ENCODE results near the gene ABCC1.
"Not testable (repeated sequence)": the region's sequence is repeated elsewhere in the genome, so short reads cannot be mapped to it uniquely, and the experiment has no call there.

ABCC1 gene

GRCh38 chr16:16082255-16082654 lies 132.8 kb downstream of the ABCC1 start:
- DNase-seq (ENCODE audit: low read depth in 3 of 3) = no peak

- DNase-seq (ENCODE audit: low read depth in 3 of 3) = peak in 1 of 3 experiments; percentile 11
Observed at GRCh38 chr16:16083421-16084156, 134.2 kb downstream of the ABCC1 start.

- DNase-seq (ENCODE audit: low read depth in 3 of 3) = no peak
Observed at GRCh38 chr16:16084874-16085273, 135.5 kb downstream of the ABCC1 start.

- no peak for DNase-seq (ENCODE audit: low read depth in 3 of 3)
Observed at GRCh38 chr16:16086653-16087446, 137.4 kb downstream of the ABCC1 start.

- no peak for DNase-seq (ENCODE audit: low read depth in 3 of 3)
Observed at GRCh38 chr16:16090238-16090637, 140.8 kb downstream of the ABCC1 start.

GRCh38 chr16:16092925-16093627 lies 143.7 kb downstream of the ABCC1 start:
- no peak for DNase-seq (ENCODE audit: low read depth in 3 of 3)

GRCh38 chr16:16093628-16094332 lies 144.4 kb downstream of the ABCC1 start:
- DNase-seq (ENCODE audit: low read depth in 3 of 3) = no peak

- DNase-seq (ENCODE audit: low read depth in 3 of 3) = no peak
Observed at GRCh38 chr16:16095646-16096045, 146.2 kb downstream of the ABCC1 start.

- no peak for DNase-seq (ENCODE audit: low read depth in 3 of 3)
Observed at GRCh38 chr16:16096121-16096857, 146.9 kb downstream of the ABCC1 start.

GRCh38 chr16:16096858-16097213 lies 147.4 kb downstream of the ABCC1 start:
- DNase-seq (ENCODE audit: low read depth in 3 of 3) = no peak

GRCh38 chr16:16099320-16099719 lies 149.9 kb downstream of the ABCC1 start:
- no peak for DNase-seq (ENCODE audit: low read depth in 3 of 3)

GRCh38 chr16:16100631-16101030 lies 151.2 kb downstream of the ABCC1 start:
- no peak for DNase-seq (ENCODE audit: low read depth in 3 of 3)

GRCh38 chr16:16101585-16101984 lies 152.2 kb downstream of the ABCC1 start:
- DNase-seq (ENCODE audit: low read depth in 3 of 3) = no peak

GRCh38 chr16:16102738-16103137 lies 153.3 kb downstream of the ABCC1 start:
- DNase-seq (ENCODE audit: low read depth in 3 of 3) = no peak

GRCh38 chr16:16104132-16104803 lies 154.9 kb downstream of the ABCC1 start:
- DNase-seq (ENCODE audit: low read depth in 3 of 3) = not testable (repeated sequence)

GRCh38 chr16:16104804-16105141 lies 155.4 kb downstream of the ABCC1 start:
- DNase-seq (ENCODE audit: low read depth in 3 of 3) = not testable (repeated sequence)

GRCh38 chr16:16105646-16106045 lies 156.2 kb downstream of the ABCC1 start:
- no peak for DNase-seq (ENCODE audit: low read depth in 3 of 3)

- DNase-seq (ENCODE audit: low read depth in 3 of 3) = no peak
Observed at GRCh38 chr16:16106466-16106865, 157.1 kb downstream of the ABCC1 start.

GRCh38 chr16:16107839-16108238 lies 158.4 kb downstream of the ABCC1 start:
- no peak for DNase-seq (ENCODE audit: low read depth in 3 of 3)

GRCh38 chr16:16108759-16109158 lies 159.3 kb downstream of the ABCC1 start:
- no peak for DNase-seq (ENCODE audit: low read depth in 3 of 3)

Measured in stimulated activated CD4-positive, alpha-beta T cell treated with anti-CD3 and anti-CD28 coated beads, TNF-alpha, amount 100 ng/mL, for 24 hours (primary cell).